T-helper 1 cell treated with Interleukin-12 subunit alpha and Interleukin-12 subunit beta and Interleukin-4 antibody, amounts not matched to agents 30 μg/mL and 1 μg/mL, for 36 hours (primary cell): ENCODE data around the gene RREB1.

Source experiments
- H3K27ac Mint-ChIP-seq: one replicate; pipeline ENCODE4 v1.8.0; 2021; ENCODE audit warnings: mild to moderate bottlenecking, mixed read lengths
- H3K27me3 Mint-ChIP-seq: one replicate; pipeline ENCODE4 v1.8.0; 2021; ENCODE audit warnings: low read depth, mixed read lengths
- H3K36me3 Mint-ChIP-seq: one replicate; pipeline ENCODE4 v1.8.0; 2021; ENCODE audit warnings: low read depth, mixed read lengths
- H3K4me1 Mint-ChIP-seq: one replicate; pipeline ENCODE4 v1.8.0; 2021; ENCODE audit warnings: low read depth, mixed read lengths
- H3K4me3 Mint-ChIP-seq: one replicate; pipeline ENCODE4 v1.8.0; 2021; ENCODE audit warnings: mild to moderate bottlenecking, moderate library complexity, mixed read lengths
- H3K9me3 Mint-ChIP-seq: one replicate; pipeline ENCODE4 v1.8.0; 2021; ENCODE audit warnings: mixed read lengths

The RREB1 gene

DNA sequence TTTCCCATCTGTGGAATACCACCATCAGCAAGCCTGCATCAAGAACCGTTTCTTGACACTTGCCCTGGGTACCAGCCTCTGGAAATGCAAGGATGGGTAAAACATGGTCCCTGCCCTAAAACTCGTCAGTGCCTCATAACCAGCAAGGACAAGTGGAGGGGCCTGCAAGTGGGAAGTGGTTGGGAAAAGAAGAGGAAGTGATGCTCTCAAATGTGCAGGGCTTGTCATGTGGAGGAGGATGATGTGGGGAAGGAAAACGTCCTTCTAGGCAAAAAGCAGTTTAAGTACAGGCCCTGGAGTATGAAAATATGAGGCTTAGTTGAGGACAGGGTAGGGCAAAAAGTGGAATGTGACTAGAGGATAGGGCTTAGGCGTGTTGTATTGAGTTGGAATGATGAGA, 19.0 kb downstream of the RREB1 start:
- Mint-ChIP-seq H3K4me1 (peaks cover 48% of the 10 kb centered on the region), H3K9me3 (no peaks in the 10 kb centered on the region), H3K36me3 (peaks cover 15% of the 10 kb centered on the region), H3K4me3 (no peak overlapping the region), H3K27me3 (no peaks in the 10 kb centered on the region), H3K27ac (no peak overlapping the region)

DNA sequence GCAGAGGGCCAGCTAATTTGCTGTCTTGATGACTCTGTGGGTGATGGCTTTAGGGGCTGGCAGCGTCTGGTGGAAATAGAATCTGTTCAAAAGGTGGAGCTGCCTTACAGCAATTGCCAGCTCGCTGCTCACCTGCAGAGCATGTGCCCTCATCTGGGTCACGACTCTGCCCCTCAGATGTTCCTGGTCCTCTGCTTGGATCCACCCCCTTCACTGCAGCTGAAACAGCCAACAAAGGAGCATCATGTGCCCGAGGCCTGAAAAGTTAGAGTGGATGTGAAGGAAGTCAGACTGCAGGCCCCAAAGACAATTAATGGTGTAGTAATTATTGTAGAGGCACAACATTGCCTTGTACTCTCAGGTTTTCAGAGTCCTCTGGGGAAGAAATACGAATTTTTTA, 19.9 kb downstream of the RREB1 start:
- peak overlapping the region; percentile 32 for H3K4me3 Mint-ChIP-seq
- no peaks in the 10 kb centered on the region for H3K27me3 Mint-ChIP-seq
- H3K27ac Mint-ChIP-seq = no peak overlapping the region
- H3K4me1 Mint-ChIP-seq = peaks cover 48% of the 10 kb centered on the region
- peaks cover 15% of the 10 kb centered on the region for H3K36me3 Mint-ChIP-seq
- no peaks in the 10 kb centered on the region for H3K9me3 Mint-ChIP-seq

DNA sequence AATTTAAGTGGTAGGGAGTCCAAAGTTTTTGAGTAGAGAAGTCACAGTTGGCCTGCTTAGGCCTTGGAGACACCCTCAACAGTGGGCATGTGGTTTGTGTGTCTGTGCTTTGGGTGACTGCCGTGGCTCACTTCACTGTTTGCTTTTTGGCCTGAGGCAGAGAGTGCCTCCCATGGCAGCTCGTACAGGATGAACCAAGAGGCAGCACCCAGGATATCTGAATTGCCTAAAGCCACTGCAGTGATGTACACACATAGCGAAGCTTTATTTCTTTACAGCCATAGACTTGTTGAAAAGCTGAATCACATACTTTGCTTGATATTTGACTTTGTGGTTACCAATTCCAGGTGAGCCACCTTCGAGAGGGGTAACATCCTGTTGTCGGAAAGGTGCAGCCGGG, 21.6 kb downstream of the RREB1 start:
- Mint-ChIP-seq H3K4me1 (peaks cover 50% of the 10 kb centered on the region), H3K4me3 (no peak overlapping the region), H3K27ac (no peak overlapping the region), H3K36me3 (peaks cover 14% of the 10 kb centered on the region), H3K9me3 (no peaks in the 10 kb centered on the region), H3K27me3 (no peaks in the 10 kb centered on the region)

DNA sequence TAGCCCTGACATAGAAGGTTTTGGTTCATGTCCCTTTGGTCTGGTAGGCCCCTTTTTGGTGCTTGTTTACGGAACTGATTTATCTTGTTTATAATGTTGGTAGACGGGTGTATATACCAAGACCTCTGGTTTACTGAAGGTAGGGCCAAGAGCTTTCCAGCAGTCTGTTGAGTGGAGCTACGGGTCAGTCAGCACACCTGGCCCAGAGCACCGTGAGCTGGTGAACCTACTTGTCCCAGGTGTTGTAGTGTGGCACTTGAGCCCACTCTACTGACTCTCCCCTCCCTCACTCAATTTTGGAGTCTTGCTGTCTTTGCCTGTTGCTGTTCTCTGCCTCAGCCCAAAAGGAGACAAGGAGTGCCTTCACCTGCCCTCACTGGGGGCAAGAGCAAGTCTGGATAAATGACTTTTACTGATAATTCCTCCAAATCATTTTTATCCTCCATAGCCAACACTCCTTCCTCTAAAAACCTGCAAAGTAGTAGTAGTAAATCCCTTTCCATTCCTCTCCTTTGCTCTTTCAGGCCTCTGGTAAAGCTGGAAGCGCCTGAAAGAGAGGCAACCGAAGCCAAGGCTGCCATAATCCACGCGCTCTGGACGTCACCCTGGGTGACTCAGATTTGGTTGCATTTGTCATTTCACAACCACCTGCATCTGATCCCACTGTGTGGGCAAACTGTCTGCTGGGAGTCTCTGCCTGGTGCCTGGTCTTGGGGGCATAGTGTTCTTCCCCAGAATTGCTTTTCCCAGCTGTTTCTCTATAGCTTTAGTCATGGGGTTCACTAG, 22.2 kb downstream of the RREB1 start:
- H3K36me3 Mint-ChIP-seq = peaks cover 14% of the 10 kb centered on the region
- H3K27ac Mint-ChIP-seq = peak overlapping the region; percentile 4
- H3K27me3 Mint-ChIP-seq = no peaks in the 10 kb centered on the region
- H3K4me3 Mint-ChIP-seq = no peak overlapping the region
- H3K9me3 Mint-ChIP-seq = no peaks in the 10 kb centered on the region
- H3K4me1 Mint-ChIP-seq = peaks cover 48% of the 10 kb centered on the region

DNA sequence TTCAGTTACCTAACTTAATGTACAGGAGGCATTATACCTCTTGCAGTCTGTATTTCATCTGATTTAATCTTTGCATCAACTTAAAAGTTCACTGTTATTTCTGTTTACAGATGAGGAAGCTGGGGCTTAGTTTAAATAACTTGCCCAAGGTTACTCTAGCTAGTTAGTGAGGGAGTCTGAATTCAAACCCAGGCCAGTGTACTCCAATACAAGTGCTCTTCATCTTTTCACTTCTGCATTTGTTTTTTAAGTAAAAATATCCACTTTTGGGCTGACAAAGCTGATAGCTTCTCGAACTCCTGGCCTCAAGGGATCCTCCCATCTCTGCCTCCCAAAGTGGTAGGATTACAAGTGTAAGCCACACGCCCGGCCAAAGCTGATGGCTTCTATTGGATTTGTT, 23.6 kb downstream of the RREB1 start:
- no peak overlapping the region for H3K27ac Mint-ChIP-seq
- no peaks in the 10 kb centered on the region for H3K9me3 Mint-ChIP-seq
- H3K4me1 Mint-ChIP-seq = peaks cover 46% of the 10 kb centered on the region
- no peak overlapping the region for H3K4me3 Mint-ChIP-seq
- peaks cover 8% of the 10 kb centered on the region for H3K36me3 Mint-ChIP-seq
- no peaks in the 10 kb centered on the region for H3K27me3 Mint-ChIP-seq

DNA sequence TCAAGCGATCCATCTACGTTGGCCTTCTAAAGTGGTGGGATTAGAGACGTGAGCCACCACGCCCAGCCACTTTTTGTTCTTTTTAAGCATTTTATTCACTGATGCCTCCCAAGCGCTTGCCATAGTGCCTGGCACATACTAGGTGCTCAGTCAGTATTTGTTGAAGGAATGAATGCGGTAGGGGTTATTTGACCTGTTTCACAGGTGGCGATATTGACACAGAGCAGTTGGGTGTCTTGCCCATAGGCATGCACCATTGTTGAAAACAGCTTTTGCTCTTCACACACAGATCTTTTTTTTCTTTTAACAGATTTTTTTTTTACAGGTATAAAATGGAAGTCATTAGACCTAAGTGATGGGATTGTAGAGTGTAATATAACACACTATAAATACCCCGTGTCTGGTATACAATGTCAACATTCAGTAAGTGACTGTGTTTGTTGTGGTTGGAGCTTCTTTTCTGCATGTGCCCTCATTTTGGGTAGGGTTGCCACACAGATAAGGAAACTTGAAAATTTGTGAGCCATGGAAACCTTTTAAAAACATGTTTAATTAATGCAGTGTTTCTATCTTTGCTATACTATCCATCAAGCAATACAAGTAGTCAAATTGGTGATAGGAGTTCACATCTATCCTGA, 24.8 kb downstream of the RREB1 start:
- Mint-ChIP-seq H3K27me3 (no peaks in the 10 kb centered on the region), H3K4me1 (peaks cover 49% of the 10 kb centered on the region), H3K9me3 (no peaks in the 10 kb centered on the region), H3K27ac (no peak overlapping the region), H3K4me3 (no peak overlapping the region), H3K36me3 (peaks cover 8% of the 10 kb centered on the region)

DNA sequence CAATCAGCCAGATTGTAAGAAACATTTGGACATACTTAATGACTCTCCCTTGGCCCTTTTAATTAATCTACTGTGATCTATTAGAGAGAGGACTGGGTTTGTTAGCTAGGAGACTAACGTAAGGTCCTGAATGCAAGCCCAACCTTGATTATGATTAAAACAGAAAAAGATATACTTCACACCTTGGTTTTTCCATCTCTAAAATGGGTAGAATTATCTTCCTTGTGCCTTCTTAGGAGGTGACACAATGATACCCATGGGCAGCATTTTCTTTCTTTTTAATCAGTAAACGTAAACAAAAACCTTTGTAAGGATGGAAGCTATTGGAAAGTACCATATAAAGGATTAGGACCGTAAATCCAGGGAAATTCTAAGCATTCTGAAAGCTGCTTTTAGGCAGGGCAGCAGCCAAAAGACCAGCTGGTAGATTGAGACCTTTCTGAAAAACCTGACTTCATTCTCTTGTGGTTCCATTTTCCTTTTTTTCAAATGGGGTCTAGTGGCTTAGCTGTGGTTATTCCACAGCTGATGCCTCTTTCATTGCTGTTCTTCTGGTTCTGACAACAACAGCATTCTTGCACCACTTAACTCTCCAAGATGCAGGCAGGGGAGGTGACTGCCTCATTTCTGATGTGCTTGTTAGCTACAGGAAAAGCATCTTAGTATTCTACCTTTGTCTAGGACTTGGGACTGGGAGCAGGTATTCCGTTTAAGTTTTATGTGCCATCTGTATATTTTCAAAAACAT, 27.4 kb downstream of the RREB1 start:
- no peaks in the 10 kb centered on the region for H3K9me3 Mint-ChIP-seq
- H3K4me1 Mint-ChIP-seq = peaks cover 41% of the 10 kb centered on the region
- no peaks in the 10 kb centered on the region for H3K27me3 Mint-ChIP-seq
- no peak overlapping the region for H3K27ac Mint-ChIP-seq
- no peak overlapping the region for H3K4me3 Mint-ChIP-seq
- H3K36me3 Mint-ChIP-seq = peaks cover 2% of the 10 kb centered on the region

DNA sequence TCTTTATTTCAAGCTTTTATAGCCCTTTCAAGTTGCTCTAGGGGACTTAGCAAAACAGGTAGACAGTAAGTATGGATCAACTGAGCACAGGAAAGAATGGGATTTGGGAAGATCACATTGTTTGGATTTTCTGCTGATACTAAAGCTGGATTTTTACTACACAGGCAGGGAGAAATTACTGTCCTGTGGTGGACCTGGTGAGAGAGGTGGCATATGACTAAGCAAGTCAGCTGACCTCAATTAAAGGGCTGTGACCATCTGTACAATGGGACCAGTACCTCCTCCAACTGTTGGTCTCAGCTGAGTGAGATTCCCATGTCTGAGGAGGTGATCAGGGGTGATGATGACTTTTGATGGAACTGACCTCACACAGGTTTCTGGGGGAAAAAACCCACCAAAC, 28.0 kb downstream of the RREB1 start:
- H3K4me3 Mint-ChIP-seq = no peak overlapping the region

DNA sequence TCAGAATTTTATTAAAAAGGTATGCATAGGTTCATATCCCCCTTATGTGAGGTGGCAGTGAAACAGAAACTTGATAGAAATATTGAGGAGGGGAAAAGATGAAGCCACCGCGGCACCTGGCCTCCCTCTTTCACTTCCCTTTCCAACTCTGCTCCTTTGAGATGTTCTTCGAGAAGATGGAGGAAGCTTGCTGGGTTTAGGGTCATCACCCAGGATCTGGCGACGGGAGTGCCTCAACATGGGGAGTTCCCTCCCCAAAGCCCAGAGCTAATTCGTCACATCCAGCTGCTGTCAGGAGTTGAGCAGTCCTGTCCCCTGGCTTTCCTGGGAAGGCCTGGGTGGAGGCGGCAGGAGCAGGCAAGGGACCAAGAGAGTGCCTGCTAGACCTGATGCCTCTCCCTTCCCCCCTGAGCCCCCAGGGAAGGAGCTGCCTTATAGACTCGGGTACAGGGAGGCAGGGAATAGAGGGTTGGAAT, 29.1 kb downstream of the RREB1 start:
- Mint-ChIP-seq H3K9me3 (no peaks in the 10 kb centered on the region), H3K27me3 (no peaks in the 10 kb centered on the region), H3K27ac (peak overlapping the region; percentile 96), H3K36me3 (peaks cover 2% of the 10 kb centered on the region), H3K4me1 (peaks cover 44% of the 10 kb centered on the region), H3K4me3 (peak overlapping the region; percentile 85)

More for the DNA sequence above, 28.0 kb downstream of the RREB1 start:
- Mint-ChIP-seq H3K27ac (no peak overlapping the region), H3K4me1 (peaks cover 40% of the 10 kb centered on the region), H3K36me3 (peaks cover 2% of the 10 kb centered on the region), H3K9me3 (no peaks in the 10 kb centered on the region), H3K27me3 (no peaks in the 10 kb centered on the region)

DNA sequence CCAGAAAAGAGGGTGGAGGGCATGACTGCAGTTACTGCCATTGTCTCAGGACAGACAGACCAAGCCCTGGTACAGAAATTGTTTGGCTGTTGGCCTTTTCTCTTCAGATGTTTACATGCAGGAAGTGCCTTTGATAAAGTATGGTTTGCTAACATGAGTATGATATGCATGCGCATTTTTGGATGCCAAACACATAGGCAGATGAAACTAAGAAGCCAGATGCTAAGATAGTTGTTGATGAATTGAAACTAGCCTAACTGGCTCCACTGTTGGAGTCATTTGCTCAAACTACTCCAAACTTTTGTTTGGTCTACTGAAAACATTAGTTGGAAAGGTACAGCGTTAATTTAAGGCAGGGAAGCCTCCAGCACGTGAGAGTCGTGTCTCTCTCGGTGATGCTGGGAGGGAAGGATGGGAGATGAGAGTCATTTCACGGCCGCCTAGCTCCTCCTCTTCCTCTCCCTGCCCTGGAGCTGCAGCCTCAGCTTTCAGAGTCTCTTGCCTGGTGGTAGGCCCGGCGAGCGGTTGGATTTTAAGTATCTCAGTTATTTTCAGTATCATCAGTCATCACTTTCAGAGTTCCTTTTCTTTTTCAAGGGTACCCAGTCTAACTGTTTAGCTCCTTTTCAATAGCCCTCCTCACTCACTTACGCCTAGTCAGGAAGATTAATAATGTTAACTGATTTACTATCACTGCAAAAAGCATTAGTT, 29.7 kb downstream of the RREB1 start:
- Mint-ChIP-seq H3K4me1 (peaks cover 44% of the 10 kb centered on the region), H3K4me3 (peak overlapping the region; percentile 85), H3K27me3 (no peaks in the 10 kb centered on the region), H3K9me3 (no peaks in the 10 kb centered on the region), H3K36me3 (peaks cover 2% of the 10 kb centered on the region), H3K27ac (peak overlapping the region; percentile 96)

DNA sequence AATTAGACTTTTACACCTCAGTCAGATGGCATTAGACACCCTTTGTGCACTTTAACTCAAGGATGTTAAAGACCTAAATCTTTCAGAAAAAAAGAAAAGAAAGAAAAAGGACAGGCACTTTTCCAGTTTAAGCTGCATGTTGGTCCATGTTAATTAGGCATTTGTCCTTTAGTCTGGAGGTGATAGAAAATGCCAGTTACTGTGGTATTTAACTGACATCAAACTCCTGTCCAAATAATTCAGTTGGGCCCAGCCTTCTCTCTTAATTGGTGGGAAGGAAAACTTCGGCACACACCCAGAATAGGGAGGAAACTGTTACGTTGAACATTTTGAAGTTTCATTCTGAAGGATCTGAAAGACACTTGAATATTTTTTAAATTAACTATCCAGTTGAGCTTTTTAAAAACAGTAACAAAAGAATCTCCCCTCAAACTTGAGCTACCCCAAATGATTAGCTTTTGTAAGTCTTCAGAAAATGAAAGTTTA, 30.3 kb downstream of the RREB1 start:
- Mint-ChIP-seq H3K4me3 (peak overlapping the region; percentile 85), H3K9me3 (no peaks in the 10 kb centered on the region), H3K4me1 (peaks cover 45% of the 10 kb centered on the region), H3K36me3 (no peaks in the 10 kb centered on the region), H3K27me3 (no peaks in the 10 kb centered on the region), H3K27ac (peak overlapping the region; percentile 96)

DNA sequence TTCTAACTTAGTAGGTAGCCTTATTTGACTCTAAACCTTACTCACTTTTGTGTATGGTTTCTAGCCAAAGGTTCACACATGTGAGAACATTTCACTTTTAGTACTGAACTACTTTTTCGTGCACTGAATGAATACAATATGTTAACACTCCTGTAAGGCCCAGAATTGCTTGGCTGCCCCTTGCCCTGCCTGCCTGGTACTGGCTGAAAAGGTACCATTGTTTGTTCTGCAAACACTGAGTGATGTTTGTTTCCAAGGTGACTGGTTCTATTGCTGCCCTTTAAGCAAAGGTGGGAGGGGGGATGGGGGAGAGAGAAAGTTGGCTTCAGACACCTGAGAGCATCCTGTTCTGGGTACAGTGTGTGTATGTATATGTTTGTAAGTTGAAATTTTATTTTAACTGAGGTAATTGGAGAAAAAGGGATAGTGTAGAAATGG, 31.2 kb downstream of the RREB1 start:
- Mint-ChIP-seq H3K4me1 (peaks cover 47% of the 10 kb centered on the region), H3K27ac (peak overlapping the region; percentile 24)

DNA sequence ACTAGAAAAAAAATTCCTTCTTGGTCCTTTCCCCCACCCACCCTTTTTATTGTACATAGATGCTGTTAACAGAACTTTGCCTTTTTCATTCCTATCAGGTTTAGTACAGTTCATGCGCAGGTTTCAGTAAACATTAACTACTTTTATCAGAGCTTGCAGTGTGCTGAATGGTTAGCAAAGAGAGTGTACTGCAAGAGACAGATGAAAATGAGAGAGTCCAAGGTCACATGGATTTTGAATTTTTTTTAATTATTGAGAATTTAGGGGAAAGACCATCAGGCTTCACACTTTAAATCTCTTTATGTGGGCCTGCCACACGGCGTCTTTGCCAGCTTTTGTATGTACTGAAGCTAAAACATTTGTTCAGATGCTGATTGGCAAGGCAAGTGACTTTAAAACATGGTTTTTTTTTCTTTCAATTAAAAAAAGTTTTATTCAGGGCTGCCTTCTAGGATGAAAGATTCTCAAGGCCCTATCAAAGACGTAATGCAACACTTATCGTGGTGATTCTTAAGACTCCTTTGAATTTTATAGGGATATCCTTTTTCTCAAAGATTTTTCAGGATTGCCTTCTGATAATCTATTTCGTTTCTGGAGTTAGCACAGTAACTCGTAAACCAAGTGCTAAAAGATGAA, 32.2 kb downstream of the RREB1 start:
- no peaks in the 10 kb centered on the region for H3K36me3 Mint-ChIP-seq
- H3K27ac Mint-ChIP-seq = peak overlapping the region; percentile 86
- no peaks in the 10 kb centered on the region for H3K9me3 Mint-ChIP-seq
- no peaks in the 10 kb centered on the region for H3K27me3 Mint-ChIP-seq
- peaks cover 48% of the 10 kb centered on the region for H3K4me1 Mint-ChIP-seq
- H3K4me3 Mint-ChIP-seq = peak overlapping the region; percentile 80

More for the DNA sequence above, 31.2 kb downstream of the RREB1 start:
- Mint-ChIP-seq H3K36me3 (no peaks in the 10 kb centered on the region), H3K4me3 (peak overlapping the region; percentile 15), H3K9me3 (no peaks in the 10 kb centered on the region), H3K27me3 (no peaks in the 10 kb centered on the region)
